GM04504 (cell line): ENCODE data around the gene ANGPTL2.
"Not testable (repeated sequence)": the region's sequence is repeated elsewhere in the genome, so short reads cannot be mapped to it uniquely, and the experiment has no call there.

ENCODE experiments used
- DNase-seq: peaks from one replicate; pipeline ENCODE4 v3.0.0-alpha.2; 2012; ENCODE audit warnings: low read depth

ANGPTL2 gene

DNA sequence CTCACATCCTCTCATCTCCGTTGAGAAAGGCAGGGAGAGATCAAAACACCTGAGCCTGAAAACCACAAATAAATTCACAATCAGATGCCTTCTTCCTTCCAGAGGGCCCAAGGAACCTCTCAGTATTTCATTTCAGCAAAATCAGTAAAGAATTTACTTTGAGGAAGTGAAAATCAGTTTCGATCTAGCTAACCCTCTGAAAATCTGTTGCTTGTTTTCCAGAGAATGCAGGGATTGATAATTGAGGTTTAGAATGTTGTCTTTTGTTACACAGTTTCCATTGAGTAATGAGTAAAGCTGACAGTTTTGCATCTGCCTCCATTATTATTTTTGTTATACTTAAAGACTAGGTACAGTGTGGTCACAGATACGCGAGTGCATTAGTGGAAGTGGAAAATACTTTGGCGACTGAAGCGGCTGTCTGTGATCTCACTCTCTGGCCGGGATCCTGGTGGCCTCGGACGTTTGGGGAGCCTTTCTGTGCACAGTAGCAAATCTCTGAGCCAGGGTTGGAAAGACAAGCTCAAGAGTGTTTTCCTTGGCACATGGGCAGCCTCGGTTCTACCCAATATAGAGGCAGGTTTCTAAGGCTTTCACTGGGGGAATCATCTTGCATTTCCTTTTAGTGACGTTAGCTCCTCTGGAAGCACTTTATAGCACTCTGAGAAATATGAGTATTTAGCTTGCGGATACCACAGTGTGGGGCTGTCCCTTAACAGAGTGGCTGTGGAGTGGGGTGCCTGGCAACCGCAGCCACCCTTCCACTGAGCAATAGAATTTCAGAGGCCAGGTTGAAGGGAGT is 32.2 kb upstream of the ANGPTL2 start:
- DNase-seq: peak; percentile 40

DNA sequence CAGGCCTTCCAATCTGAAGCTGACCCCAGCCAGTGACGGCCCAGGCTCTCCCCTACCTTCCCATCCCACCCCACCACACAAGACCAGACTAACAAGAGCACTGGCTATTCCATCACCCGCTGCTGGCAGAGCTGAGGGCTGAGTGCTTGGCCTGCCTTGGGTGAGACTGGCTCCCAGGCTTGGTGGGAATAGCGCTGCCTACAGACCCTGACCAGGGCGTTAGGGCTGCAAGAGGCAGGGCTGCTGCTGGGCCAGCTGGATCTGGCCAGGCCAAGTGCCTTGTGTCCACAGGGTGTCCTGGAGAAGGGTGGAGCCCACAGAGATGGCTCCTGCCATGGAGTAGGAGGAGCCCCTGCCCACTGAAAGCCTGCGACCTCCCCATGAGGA is 31.6 kb upstream of the ANGPTL2 start:
- DNase-seq: no peak

- DNase-seq: no peak
Observed at GRCh38 chr9:127153501-127153900, 31.1 kb upstream of the ANGPTL2 start.

DNA sequence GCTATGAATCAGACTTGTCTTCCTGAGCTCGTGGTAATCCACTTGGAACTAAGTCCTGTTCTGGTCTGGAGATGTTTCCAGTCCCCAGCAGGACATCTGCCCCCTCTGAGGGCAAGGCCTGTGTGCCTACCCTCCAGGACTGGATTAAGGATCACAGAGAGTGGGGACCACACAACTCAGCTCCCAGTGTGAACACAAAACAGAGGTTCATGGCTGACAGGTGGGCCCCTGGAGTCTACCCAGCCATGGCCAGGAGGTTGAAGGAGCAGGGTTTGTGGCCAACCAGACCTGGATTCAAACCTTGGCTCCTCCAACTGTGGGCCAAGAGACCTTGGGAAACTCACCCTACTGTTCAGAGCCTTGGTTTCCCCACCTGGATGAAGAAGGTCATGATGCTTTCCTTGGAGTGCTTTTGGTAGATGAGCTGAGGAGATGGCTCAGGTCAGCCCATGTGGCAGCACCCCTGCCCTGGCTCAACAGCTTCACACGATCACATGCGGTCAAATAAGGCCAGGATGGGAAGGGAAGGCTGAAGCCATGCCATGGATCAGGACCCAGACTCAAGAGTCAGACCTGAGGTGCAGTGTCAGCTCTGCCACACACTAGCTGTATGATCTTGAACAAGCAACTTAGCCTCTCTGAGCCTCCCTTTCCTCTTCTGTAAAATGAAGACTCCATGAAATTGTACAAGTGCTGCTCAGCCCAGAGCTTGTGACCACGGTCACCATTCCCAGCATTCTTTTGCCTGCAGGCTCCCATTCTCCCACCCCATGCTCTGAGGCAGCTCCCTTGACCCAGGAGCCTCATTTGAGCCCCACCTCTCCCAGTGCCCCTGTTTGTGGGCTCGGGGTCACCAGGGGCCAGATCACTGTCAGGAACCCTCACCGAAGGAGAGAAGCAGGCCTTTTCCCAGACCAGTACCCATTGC is 27.3 kb upstream of the ANGPTL2 start:
- DNase-seq: no peak

- no peak for DNase-seq
Observed at GRCh38 chr9:127149010-127149409, 26.6 kb upstream of the ANGPTL2 start.

DNA sequence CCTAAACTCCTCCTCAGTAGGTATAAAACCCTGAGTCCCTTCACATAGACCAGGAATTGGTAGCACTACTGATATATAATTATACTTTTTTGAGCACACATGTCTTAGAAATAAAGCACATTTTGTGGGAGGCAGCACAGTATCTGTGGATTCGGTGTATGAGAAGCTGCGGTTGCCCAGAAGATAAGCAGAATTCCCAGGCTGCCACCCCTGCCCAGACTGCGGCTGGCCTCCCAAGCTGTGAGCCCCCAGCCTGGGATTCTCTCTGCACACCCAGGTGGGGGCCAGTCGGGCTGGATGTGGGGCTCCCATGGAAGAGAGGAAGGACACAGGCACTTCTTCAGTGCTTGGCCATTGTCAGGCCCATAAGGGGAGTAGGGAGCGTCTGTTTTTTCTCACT is 25.6 kb upstream of the ANGPTL2 start:
- no peak for DNase-seq

GRCh38 chr9:127147251-127147650 is 24.8 kb upstream of the ANGPTL2 start:
- no peak for DNase-seq

- DNase-seq: not testable (repeated sequence)
Observed at GRCh38 chr9:127146841-127147240, 24.4 kb upstream of the ANGPTL2 start.

DNA sequence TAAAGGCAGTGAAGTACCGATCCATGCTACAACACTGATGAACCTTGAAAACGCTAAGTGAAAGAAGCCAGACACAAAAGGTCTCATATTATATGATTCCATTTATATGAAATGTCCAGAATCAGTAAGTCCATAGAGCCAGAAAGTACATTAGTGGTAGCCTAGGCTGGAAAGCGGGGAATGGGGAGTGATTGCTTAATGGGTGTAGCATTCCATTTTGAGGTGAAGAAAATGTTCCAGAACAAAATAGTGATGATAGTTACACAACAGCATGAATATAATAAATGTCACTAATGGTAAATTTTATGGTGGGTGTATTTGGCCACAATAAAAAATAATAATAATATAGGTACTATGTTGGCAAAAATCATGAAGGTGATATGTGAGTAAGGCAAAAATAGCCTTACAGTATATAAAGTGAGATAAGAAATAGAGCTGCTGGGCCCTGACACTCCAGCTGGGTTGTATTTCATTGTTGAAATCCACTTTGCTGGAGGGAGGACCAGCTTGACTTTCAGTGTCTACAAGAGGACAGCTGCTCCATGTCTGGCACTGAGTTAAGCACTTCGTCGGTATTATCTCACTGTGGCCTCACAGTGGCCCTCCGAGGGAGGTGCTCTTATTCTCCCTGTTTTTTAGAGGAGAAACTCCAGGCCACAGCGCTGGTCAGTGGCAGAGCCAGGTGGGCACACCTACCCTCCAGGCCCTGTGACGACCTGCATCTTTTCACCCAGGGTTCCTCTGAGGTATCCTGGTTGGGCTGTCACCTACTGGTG is 22.4 kb upstream of the ANGPTL2 start:
- DNase-seq: no peak

DNA sequence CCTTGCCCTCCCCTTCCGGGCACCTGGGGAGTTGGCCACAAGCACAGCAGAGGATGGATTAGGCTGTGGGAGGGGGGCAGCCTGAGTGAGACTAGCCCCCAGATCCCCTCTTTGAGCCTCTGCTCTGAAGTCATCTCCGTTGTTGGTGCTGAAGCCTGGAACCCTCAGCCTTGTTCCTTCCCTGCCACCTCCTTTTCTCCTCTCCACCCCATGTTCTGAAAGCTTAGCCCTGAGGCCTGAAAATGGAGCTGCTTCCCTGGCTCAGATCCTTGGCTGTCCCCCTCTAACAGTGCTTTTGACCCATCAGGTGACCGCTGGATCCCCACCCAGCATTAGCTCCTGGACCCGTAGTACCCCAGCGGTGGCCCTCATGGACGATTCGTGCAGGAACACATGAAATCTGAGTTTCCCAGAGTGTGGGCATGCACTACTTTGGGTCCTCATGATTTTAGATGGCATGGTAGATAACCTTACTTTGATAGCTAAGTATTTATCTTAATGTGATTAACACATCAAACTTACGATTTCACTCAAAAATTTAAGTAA is 21.6 kb upstream of the ANGPTL2 start:
- DNase-seq: no peak

GRCh38 chr9:127142931-127143464 is 20.6 kb upstream of the ANGPTL2 start:
- DNase-seq: no peak

DNA sequence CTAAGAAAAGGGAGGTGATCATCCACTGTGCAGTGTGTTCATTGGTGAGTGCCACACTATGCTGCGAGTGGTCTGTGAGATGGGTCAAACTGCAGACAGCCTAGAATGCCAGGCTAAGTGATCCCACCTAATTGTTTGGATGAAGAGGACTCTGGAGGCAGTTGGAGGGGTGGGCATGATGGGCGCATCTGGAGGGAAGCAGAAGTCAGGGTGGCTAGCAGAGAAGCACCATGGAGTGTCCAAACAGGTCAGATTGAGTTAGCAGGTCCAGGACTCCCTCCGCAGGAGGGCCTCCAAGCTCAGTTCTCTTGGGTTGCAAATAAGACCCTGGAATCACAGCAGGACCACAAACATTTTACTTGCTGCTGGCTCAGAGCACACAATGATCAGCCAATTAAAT is 19.9 kb upstream of the ANGPTL2 start:
- DNase-seq: no peak

DNA sequence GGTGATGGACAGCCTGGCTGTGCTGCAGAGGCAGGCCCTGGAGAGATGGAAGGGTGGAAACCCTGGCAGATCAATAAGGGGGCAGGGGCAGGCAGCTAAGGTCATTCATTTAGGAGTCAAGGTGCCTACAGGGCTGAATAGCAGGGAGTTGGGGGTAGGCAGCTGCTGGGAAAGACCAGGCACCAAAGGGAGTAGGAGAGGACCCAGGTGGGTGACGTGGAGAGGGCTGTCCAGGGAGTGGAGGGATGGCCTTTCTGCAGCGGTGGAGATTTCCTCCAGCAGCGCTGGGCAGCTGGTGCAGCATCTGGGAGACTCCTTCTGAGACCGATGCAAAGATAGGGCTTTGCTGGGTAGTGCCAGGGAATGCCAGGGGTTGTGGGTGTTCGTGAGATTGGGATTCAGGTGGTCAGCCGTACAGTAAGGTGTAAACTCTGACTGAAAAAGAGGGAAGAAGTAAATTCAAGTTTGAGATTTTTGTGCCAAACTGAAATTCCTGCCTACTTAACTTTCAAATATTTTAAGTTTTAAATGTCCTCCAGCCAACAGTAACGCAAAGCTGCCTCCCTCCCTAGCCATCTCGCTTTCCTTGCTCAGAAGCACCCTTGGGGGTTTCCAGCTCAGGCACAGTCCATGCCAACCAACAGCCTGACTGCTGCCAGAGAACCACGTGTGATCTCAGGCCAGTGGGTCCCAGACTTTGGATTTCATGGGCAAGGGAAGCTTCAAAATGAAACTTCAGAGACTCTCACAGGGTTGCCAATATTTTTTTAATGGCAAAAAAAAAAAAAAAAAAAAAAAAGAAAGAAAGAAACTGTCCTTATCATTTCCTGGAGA is 18.6 kb upstream of the ANGPTL2 start:
- no peak for DNase-seq

DNA sequence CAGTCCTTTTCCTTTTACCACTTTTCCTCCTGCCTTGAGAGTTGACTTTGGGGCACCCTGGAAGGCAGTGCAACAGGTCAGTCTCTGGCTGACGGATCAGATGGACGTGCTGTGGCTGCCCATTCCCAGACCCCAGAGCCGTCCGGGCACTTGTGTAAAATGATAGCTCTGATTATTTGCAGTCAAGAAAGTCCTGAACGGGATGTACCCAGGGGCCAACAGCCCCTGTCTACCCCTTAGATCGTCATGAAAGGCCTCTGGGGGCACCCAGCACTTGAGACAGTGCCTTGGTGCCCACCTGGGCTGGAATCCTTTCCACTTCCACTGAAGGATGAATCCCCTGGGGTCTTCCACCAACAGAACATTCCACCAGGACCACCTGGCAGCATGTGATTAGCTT is 17.7 kb upstream of the ANGPTL2 start:
- DNase-seq: no peak

DNA sequence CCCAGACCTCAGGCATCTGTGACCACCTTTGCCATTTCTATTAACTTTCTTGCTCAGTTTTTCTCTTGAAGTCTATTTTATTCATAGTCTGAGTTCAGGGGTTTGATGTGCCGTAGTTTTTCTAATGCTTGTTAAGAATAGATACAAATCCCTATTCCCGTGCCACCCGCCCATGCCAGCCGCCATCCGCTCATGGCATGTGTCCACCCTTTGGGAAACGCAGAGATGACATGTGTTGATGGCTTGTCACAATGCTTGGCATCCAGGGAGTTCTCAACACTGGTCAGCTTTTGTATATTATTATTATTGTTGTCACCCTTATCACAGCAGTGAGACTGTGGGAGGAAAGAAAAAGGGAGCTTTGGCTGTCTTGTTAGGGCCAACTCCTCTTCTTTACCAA is 17.3 kb upstream of the ANGPTL2 start:
- no peak for DNase-seq

DNA sequence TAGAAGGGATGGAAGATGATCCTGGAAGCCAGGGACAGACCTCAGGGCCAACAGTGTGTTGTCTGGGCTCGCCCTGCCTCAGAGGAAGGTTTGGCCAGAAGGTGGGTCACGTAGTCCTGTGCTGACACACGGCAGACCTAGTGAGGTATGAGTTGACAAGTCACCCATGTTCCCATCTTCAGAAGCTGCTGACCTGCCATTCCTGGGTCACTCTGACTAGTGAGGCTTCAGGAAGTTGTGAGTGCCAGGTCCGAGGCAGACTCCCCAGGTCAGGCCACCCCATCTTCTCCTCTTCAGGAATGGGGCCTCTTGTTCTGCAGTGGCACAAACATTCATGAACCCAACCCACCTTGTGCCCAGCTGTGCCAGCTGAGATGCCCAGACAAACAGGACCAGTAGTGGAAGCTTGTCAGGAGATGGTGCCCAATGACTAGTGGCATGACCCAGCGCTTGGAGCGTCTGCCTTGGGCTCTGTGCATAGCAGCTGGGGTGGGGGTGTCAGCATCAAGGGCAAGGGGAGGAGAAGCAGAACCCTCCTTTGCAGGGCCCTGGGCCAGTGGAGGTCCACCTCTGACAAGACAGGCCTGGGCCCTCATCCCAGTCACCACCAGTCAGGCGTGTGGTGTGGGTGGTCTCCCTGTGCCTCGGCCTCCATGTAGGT is 16.8 kb upstream of the ANGPTL2 start:
- no peak for DNase-seq

DNA sequence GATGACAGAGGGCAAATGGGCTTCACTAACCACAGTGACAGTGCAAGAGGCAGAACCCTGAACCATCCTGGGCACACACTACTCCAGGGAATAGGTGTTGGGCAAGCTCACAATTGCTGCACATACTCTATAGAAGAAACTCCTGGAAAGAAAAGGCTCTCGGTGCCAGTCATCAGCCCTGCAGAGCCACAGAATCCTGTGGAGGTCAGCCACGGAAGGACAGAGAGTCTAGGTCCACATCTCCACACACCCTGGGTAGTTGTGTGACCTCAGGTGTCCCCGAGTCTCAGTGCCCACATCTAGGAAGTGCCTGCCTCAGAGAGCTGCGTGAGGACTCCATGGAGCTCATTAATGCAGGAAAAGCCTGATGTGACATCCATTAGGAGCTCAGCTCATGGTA is 16.0 kb upstream of the ANGPTL2 start:
- no peak for DNase-seq

DNA sequence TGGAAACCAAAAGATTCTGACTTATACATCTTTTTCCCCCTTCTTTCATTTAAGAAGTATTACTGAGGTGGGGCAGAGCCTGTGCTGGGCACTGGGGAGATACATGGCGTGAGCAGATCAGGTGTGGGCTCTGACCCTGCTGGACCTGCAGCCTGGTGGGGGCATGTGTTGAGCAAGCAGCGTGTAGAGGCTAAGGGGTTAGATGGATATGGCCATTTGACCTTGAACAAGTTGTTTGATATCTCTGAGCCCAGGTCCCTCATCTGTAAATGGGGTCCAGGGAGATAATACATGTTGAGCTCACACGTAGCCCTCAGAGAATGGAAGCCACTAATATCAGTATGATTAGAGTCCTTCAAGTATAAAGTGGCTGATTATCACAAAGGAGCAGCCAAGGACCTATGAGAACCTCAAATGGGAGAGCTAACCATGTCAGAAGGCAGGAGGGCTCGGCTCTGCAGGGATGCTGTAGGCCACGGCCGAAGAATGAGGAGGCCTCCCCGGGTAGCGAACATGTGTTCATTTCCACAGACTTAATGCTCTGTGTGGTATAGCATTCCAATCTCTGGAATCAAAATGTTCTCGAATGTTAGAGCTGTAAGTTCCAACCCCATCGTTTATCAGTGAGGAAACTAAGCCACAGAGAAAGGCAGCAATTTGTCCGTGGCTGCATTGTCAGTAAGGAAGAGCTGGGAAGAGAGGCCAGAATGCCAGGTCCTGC is 15.4 kb upstream of the ANGPTL2 start:
- DNase-seq: no peak

- DNase-seq: no peak
Observed at GRCh38 chr9:127136880-127137639, 14.6 kb upstream of the ANGPTL2 start.
